Left forelimb (tissue), 1 donor: Measurements from ENCODE around the gene FUT7.
"Not testable (repeated sequence)": the region's sequence is repeated elsewhere in the genome, so short reads cannot be mapped to it uniquely, and the experiment has no call there.

ENCODE experiments used
- DNase-seq: peaks from one replicate; pipeline ENCODE4 v3.0.0-alpha.2; 2018; ENCODE audit warnings: low spot score

Gene FUT7

GRCh38 chr9:137033481-137033880, 1.6 kb upstream of the FUT7 start:
- not testable (repeated sequence) for DNase-seq

- no peak for DNase-seq
Observed at GRCh38 chr9:137032858-137033257, 970 bp upstream of the FUT7 start.

- DNase-seq = no peak
Observed at GRCh38 chr9:137030538-137031527, 1.1 kb downstream of the FUT7 start.

- DNase-seq = no peak
Observed at GRCh38 chr9:137030006-137030405, 1.9 kb downstream of the FUT7 start.

- DNase-seq = peak; percentile 81
Observed at GRCh38 chr9:137029058-137029936, 2.6 kb downstream of the FUT7 start.

- peak; percentile 77 for DNase-seq
Observed at GRCh38 chr9:137028263-137029057, 3.4 kb downstream of the FUT7 start.

GRCh38 chr9:137027369-137028262, 4.3 kb downstream of the FUT7 start, which contains the start of gene ABCA2:
TSS of gene ABCA2 (minus strand) at chr9:137028237. CDS start at chr9:137028140, 97 bp downstream.
- no peak for DNase-seq

GRCh38 chr9:137026828-137027227, 5.1 kb downstream of the FUT7 start:
- no peak for DNase-seq

- DNase-seq = no peak
Observed at GRCh38 chr9:137026384-137026783, 5.5 kb downstream of the FUT7 start.

GRCh38 chr9:137025517-137025966, 6.3 kb downstream of the FUT7 start:
- no peak for DNase-seq

GRCh38 chr9:137023583-137023991, 8.3 kb downstream of the FUT7 start:
- no peak for DNase-seq

- no peak for DNase-seq
Observed at GRCh38 chr9:137023157-137023556, 8.7 kb downstream of the FUT7 start.

GRCh38 chr9:137022662-137023008, 9.3 kb downstream of the FUT7 start:
- no peak for DNase-seq

- no peak for DNase-seq
Observed at GRCh38 chr9:137021979-137022661, 9.8 kb downstream of the FUT7 start.

- DNase-seq = no peak
Observed at GRCh38 chr9:137021568-137021978, 10.3 kb downstream of the FUT7 start.

GRCh38 chr9:137020771-137021567, 10.9 kb downstream of the FUT7 start:
- no peak for DNase-seq

- DNase-seq = no peak
Observed at GRCh38 chr9:137019891-137020683, 11.8 kb downstream of the FUT7 start.
